Sciatic nerve (tissue), 2 donors: ENCODE results near the gene RTN4. TPM values are rescaled to one million over a fixed set of nuclear protein-coding genes. Genes with fewer than 3 reads are reported as not detected.

Experiments
- ATAC-seq: fragments of 200-7000 bp; cut with Tn5 transposase; one replicate; pipeline ENCODE4 v1.9.1; 2020; ENCODE audit warnings: mild to moderate bottlenecking, moderate library complexity
- DNase-seq: peaks from one replicate; pipeline ENCODE4 v3.0.0-alpha.2; 2020; ENCODE audit warnings: low spot score
- intact Hi-C: fragments of 100-400 bp; cut with DNase I; formaldehyde crosslinking; loops from one replicate; pipeline ENCODE4 v1.14.2; 2022
- total RNA-seq: library from RNA; stranded (reverse); fragmentation: NEBNext Ultra II Directional; extraction: Animal tissue kit (Norgen Biotek cat#: 25700); gene quantifications from one replicate; pipeline ENCODE4 v1.2.1, GENCODE V29; 2021
- donor health status: DM: no; HTN: no; CAD: no.
- donor health status: DM: no; HTN: no; CAD: no.

RTN4 gene
- total RNA-seq, 1 donor from 2014 or later: 254 TPM

- intact Hi-C loops: no loop called here
- DNase-seq (no peak), ATAC-seq (no peak)
Measured at GRCh38 chr2:54988612-54989011, 61.6 kb downstream of the RTN4 start.

- intact Hi-C loops: no loop called here
Measured at GRCh38 chr2:54986264-54986663, 64.0 kb downstream of the RTN4 start.

GRCh38 chr2:54984476-54984875, 65.8 kb downstream of the RTN4 start:
- no peak for ATAC-seq
- DNase-seq: no peak
- intact Hi-C loops: no loop called here

More at GRCh38 chr2:54986264-54986663, 64.0 kb downstream of the RTN4 start:
- DNase-seq (no peak), ATAC-seq (no peak)

GRCh38 chr2:54983345-54984220, 66.7 kb downstream of the RTN4 start:
- DNase-seq (no peak), ATAC-seq (no peak)
- intact Hi-C loops: no loop called here

GRCh38 chr2:54981385-54981784, 68.9 kb downstream of the RTN4 start:
- intact Hi-C loops: no loop called here
- ATAC-seq: no peak
- DNase-seq: no peak

GRCh38 chr2:54979321-54980044, 70.8 kb downstream of the RTN4 start:
- DNase-seq: no peak
- intact Hi-C loops: no loop called here
- ATAC-seq: no peak

GRCh38 chr2:54977149-54977548, 73.1 kb downstream of the RTN4 start:
- ATAC-seq: no peak
- no peak for DNase-seq
- intact Hi-C loops: no loop called here

- DNase-seq: no peak
- intact Hi-C loops: no loop called here
- no peak for ATAC-seq
Measured at GRCh38 chr2:54975598-54976492, 74.4 kb downstream of the RTN4 start.

GRCh38 chr2:54975175-54975574, 75.1 kb downstream of the RTN4 start:
- intact Hi-C loops: no loop called here
- ATAC-seq (no peak), DNase-seq (no peak)

- DNase-seq (no peak), ATAC-seq (no peak)
- intact Hi-C loops: no loop called here
Measured at GRCh38 chr2:54969940-54970338, 80.3 kb downstream of the RTN4 start.

GRCh38 chr2:54969295-54969939, 80.8 kb downstream of the RTN4 start:
- ATAC-seq: no peak
- no peak for DNase-seq
- intact Hi-C loops: no loop called here

GRCh38 chr2:54968561-54969218, 81.6 kb downstream of the RTN4 start:
- ATAC-seq: no peak

GRCh38 chr2:54967759-54968365, 82.4 kb downstream of the RTN4 start:
- intact Hi-C loops: no loop called here
- no peak for DNase-seq
- ATAC-seq: no peak

More at GRCh38 chr2:54968561-54969218, 81.6 kb downstream of the RTN4 start:
- intact Hi-C loops: no loop called here
- DNase-seq: no peak

- intact Hi-C loops: no loop called here
- ATAC-seq: no peak
- DNase-seq: no peak
Measured at GRCh38 chr2:54967269-54967668, 83.0 kb downstream of the RTN4 start.

- ATAC-seq: no peak
- intact Hi-C loops: no loop called here
Measured at GRCh38 chr2:54966837-54967236, 83.4 kb downstream of the RTN4 start.

GRCh38 chr2:54966165-54966832, 84.0 kb downstream of the RTN4 start:
- no peak for ATAC-seq
- intact Hi-C loops: no loop called here
- no peak for DNase-seq

More at GRCh38 chr2:54966837-54967236, 83.4 kb downstream of the RTN4 start:
- no peak for DNase-seq

GRCh38 chr2:54965425-54965824, 84.8 kb downstream of the RTN4 start:
- intact Hi-C loops: no loop called here
- no peak for DNase-seq
- ATAC-seq: no peak
